GM23338 (cell line): ENCODE results near the gene GJD2. TPM values are rescaled to one million over a fixed set of nuclear protein-coding genes. Genes with fewer than 3 reads are reported as not detected.

Source experiments
- ATAC-seq: fragments of 200-7000 bp; cut with Tn5 transposase; 3 replicates; pipeline ENCODE4 v1.9.1; 2020
- DNase-seq: peaks from one replicate; pipeline ENCODE4 v3.0.0-alpha.2; 2015; ENCODE audit warnings: low spot score
- H2AFZ ChIP-seq: fragments of 200-600 bp; sonication (generic); 2 replicates; pipeline ENCODE4 v1.8.0; 2016; ENCODE audit warnings: antibody characterized with exemption, mild to moderate bottlenecking, moderate library complexity
- H3F3A ChIP-seq: fragments of 200-600 bp; sonication (generic); replicated peaks from 2 replicates; pipeline ENCODE4 v1.8.0; 2017; ENCODE audit warnings: antibody characterized with exemption, mixed run types, low read depth
- H3K27ac ChIP-seq: fragments of 200-600 bp; sonication (generic); 2 replicates; pipeline ENCODE4 v1.6.1; 2016; ENCODE audit warnings: low read depth
- H3K27me3 ChIP-seq: fragments of 200-600 bp; sonication (generic); 2 replicates; pipeline ENCODE4 v1.8.0; 2016; ENCODE audit warnings: mild to moderate bottlenecking, mixed run types, moderate library complexity; ENCODE audit not compliant: insufficient read depth
- H3K36me3 ChIP-seq: fragments of 200-600 bp; sonication (generic); 2 replicates; pipeline ENCODE4 v1.8.0; 2016; ENCODE audit warnings: mild to moderate bottlenecking; ENCODE audit not compliant: insufficient read depth
- H3K4me1 ChIP-seq: fragments of 200-600 bp; sonication (generic); 2 replicates; pipeline ENCODE4 v1.8.0; 2016; ENCODE audit warnings: mild to moderate bottlenecking, moderate library complexity; ENCODE audit not compliant: insufficient read depth
- H3K4me2 ChIP-seq: fragments of 200-600 bp; sonication (generic); 2 replicates; pipeline ENCODE4 v1.7.1; 2017; ENCODE audit warnings: mixed run types
- H3K4me3 ChIP-seq: fragments of 200-600 bp; sonication (generic); 2 replicates; pipeline ENCODE4 v1.6.1; 2016; ENCODE audit warnings: mixed run types
- H3K79me2 ChIP-seq: fragments of 200-600 bp; sonication (generic); replicated peaks from 2 replicates; pipeline ENCODE4 v1.8.0; 2017; ENCODE audit warnings: mild to moderate bottlenecking; ENCODE audit not compliant: insufficient read depth
- H3K9me2 ChIP-seq: fragments of 200-600 bp; sonication (generic); 2 replicates; pipeline ENCODE4 v1.8.0; 2017; ENCODE audit not compliant: insufficient read depth
- H4K20me1 ChIP-seq: fragments of 200-600 bp; sonication (generic); replicated peaks from 2 replicates; pipeline ENCODE4 v1.8.0; 2017; ENCODE audit warnings: mild to moderate bottlenecking; ENCODE audit not compliant: insufficient read depth
- H3K27ac Mint-ChIP-seq: 2 replicates; pipeline ENCODE4 v1.8.0; 2020; ENCODE audit warnings: inconsistent platforms, mild to moderate bottlenecking, moderate library complexity, mixed read lengths
- H3K27me3 Mint-ChIP-seq: 3 replicates; pipeline ENCODE4 v1.8.0; 2022; ENCODE audit warnings: low read depth, mild to moderate bottlenecking, moderate library complexity, mixed read lengths, inconsistent platforms; ENCODE audit not compliant: insufficient read depth, poor library complexity
- H3K36me3 Mint-ChIP-seq: 3 replicates; pipeline ENCODE4 v1.8.0; 2021; ENCODE audit warnings: low read depth, mild to moderate bottlenecking, inconsistent platforms, moderate library complexity, mixed read lengths
- H3K4me1 Mint-ChIP-seq: 3 replicates; pipeline ENCODE4 v1.8.0; 2020; ENCODE audit warnings: mild to moderate bottlenecking, inconsistent platforms, mixed read lengths
- H3K4me3 Mint-ChIP-seq: 3 replicates; pipeline ENCODE4 v1.8.0; 2021; ENCODE audit warnings: moderate library complexity, mild to moderate bottlenecking, inconsistent platforms, mixed read lengths
- H3K9me3 Mint-ChIP-seq: 3 replicates; pipeline ENCODE4 v1.8.0; 2020; ENCODE audit warnings: moderate library complexity, mild to moderate bottlenecking, inconsistent platforms, mixed read lengths
- CREB1 ChIP-seq: fragments of 250-450 bp; sonication (Bioruptor Pico); IDR thresholded peaks from 2 replicates; pipeline ENCODE4 v1.5.0; 2020; ENCODE audit warnings: low read depth, mild to moderate bottlenecking, moderate library complexity
- CTCF ChIP-seq, 2 experiments: fragments of 200-600 bp in 1 of 2; sonication (generic) in 1 of 2; conservative IDR thresholded peaks; 2 replicates each; pipeline versions ENCODE4 v1.5.1 to v1.6.1; 2016 to 2017; ENCODE audit warnings: antibody characterized with exemption in 2 of 2, low read depth in 2 of 2, mild to moderate bottlenecking in 2 of 2, moderate library complexity in 1 of 2
- ETS1 ChIP-seq: IDR thresholded peaks from 2 replicates; pipeline ENCODE4 v1.6.1; 2016; ENCODE audit warnings: antibody characterized with exemption
- EZH2 ChIP-seq: fragments of 200-600 bp; sonication (generic); IDR thresholded peaks from one replicate; pipeline ENCODE4 v1.8.0; 2017; ENCODE audit warnings: antibody characterized with exemption, mild to moderate bottlenecking, low read depth; ENCODE audit not compliant: unreplicated experiment
- EZH2phosphoT487 ChIP-seq: fragments of 200-600 bp; sonication (generic); IDR thresholded peaks from one replicate; pipeline ENCODE4 v1.8.1; 2018; ENCODE audit warnings: antibody characterized with exemption; ENCODE audit not compliant: unreplicated experiment
- JUNB ChIP-seq: IDR thresholded peaks from one replicate; pipeline ENCODE4 v1.6.1; 2016; ENCODE audit warnings: antibody characterized with exemption; ENCODE audit not compliant: unreplicated experiment
- NANOG ChIP-seq: IDR thresholded peaks from 2 replicates; pipeline ENCODE4 v1.6.1; 2016; ENCODE audit warnings: antibody characterized with exemption, borderline replicate concordance
- POLR2AphosphoS5 ChIP-seq: IDR thresholded peaks from 2 replicates; pipeline ENCODE4 v1.6.1; 2016; ENCODE audit warnings: antibody characterized with exemption, low read depth
- REST ChIP-seq: IDR thresholded peaks from one replicate; pipeline ENCODE4 v1.6.1; 2018; ENCODE audit warnings: antibody characterized with exemption; ENCODE audit not compliant: unreplicated experiment
- STAT1 ChIP-seq: IDR thresholded peaks from one replicate; pipeline ENCODE4 v1.6.1; 2016; ENCODE audit warnings: antibody characterized with exemption; ENCODE audit not compliant: unreplicated experiment
- ZNF114 ChIP-seq: fragments of 250-450 bp; sonication (Bioruptor Pico); IDR thresholded peaks from 2 replicates; pipeline ENCODE4 v1.5.0; 2020; ENCODE audit warnings: mild to moderate bottlenecking, moderate library complexity
- ZNF331 ChIP-seq: fragments of 250-450 bp; sonication (Bioruptor Pico); IDR thresholded peaks from 2 replicates; pipeline ENCODE4 v1.5.0; 2020; ENCODE audit warnings: low read depth, mild to moderate bottlenecking, moderate library complexity
- ZNF462 ChIP-seq: fragments of 250-450 bp; sonication (Bioruptor Pico); IDR thresholded peaks from 2 replicates; pipeline ENCODE4 v1.5.0; 2020; ENCODE audit warnings: mild to moderate bottlenecking, moderate library complexity
- polyA plus RNA-seq: library from polyadenylated mRNA; unstranded; fragments of >200 nt; fragmentation: Nextera tagmentation; extraction: Ambion mirVana; gene quantifications from 2 replicates; pipeline ENCODE4 v1.2.1, GENCODE V29; 2016
- total RNA-seq: library from RNA; depleted of rRNA; stranded (reverse); fragments of >200 nt; shearing (Covaris generic); gene quantifications from 2 replicates; pipeline ENCODE4 v1.2.3, GENCODE V29; 2014

GJD2 gene
- total and polyA plus RNA-seq, 2 experiments from 2014 or later, result 0.29 to 0.63 TPM

DNA sequence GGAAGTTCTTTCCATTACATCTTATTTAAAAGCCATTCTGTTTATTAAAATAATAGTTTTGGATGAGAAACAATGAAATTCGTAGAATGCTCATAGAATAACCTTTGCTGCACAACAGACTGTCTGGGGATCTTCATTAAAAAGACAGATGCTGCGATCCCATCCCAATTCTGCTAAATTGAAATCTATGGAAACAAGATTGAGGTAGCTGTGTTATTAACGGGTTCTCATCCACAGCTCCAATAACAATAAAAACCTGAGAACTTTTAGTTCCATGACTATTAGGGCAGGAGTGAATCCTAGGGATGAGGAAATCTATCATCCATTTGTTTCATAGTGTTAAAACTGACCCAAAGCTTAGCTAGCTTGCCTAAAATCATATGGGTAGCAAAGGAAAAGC is 2.5 kb upstream of the GJD2 start (continued):
- no peak for TF ChIP-seq EZH2phosphoT487
- TF ChIP-seq JUNB, result no peak

GRCh38 chr15:34755419-34755773 is 598 bp upstream of the GJD2 start:
- TF ChIP-seq CREB1 (CRISPR knock-in tag) (no peak), EZH2phosphoT487 (no peak), STAT1 (no peak), JUNB (no peak), CTCF (conservative IDR thresholded peaks at IDR 0.05; ENCODE audit: low read depth in 2 of 2) (no peak), EZH2 (no peak), POLR2AphosphoS5 (no peak), ZNF331 (no peak), ZNF462 (no peak), NANOG (no peak), REST (no peak), ZNF114 (CRISPR knock-in tag) (no peak), ETS1 (no peak)
- Histone ChIP-seq H3K4me3 (peak overlapping the region; percentile 83), H3K27me3 (peaks cover 58% of the 10 kb centered on the region), H3K4me1 (peaks cover 7% of the 10 kb centered on the region), H3K27ac (no peak overlapping the region), H4K20me1 (peaks cover 5% of the 10 kb centered on the region; the same call in 1 of the 2 replicates), H3K4me2 (peak overlapping the region; percentile 97), H2AFZ (peak overlapping the region; percentile 98), H3F3A (no peaks in the 10 kb centered on the region), H3K9me2 (no peaks in the 10 kb centered on the region), H3K36me3 (no peaks in the 10 kb centered on the region), H3K79me2 (no peaks in the 10 kb centered on the region)
- Mint-ChIP-seq H3K9me3 (no peaks in the 10 kb centered on the region), H3K36me3 (no peaks in the 10 kb centered on the region), H3K4me1 (peaks cover 21% of the 10 kb centered on the region), H3K27ac (no peak overlapping the region), H3K4me3 (peak overlapping the region; percentile 86), H3K27me3 (peaks cover 37% of the 10 kb centered on the region)
- ATAC-seq (peak; percentile 3; the same call in 2 of the 3 replicates), DNase-seq (no peak)
